Measurements from ENCODE around the gene PARG.
A peak's percentile ranks its signal among the peaks of the same experiment; 100 is the strongest.
"Not testable (repeated sequence)": the region's sequence is repeated elsewhere in the genome, so short reads cannot be mapped to it uniquely, and the experiment has no call there.

The PARG gene

GRCh38 chr10:49941447-49942338 is at the start of gene PARG, which contains the start of gene TIMM23B:
TSS of gene PARG (minus strand) at chr10:49942027. CDS start at chr10:49941725, 302 bp downstream.
TSS of gene TIMM23B (plus strand) at chr10:49942053. CDS start at chr10:49942195, 142 bp downstream.
- peak; percentile 74 for DNase-seq (ENCODE audit: low read depth)

- not testable (repeated sequence) for DNase-seq (ENCODE audit: low read depth)
Observed at GRCh38 chr10:49988376-49988775, 46.5 kb upstream of the PARG start, which contains the start of gene AGAP6. TSS of gene AGAP6 (plus strand) at chr10:49988406. CDS start at chr10:49988716, 310 bp downstream.

- not testable (repeated sequence) for DNase-seq (ENCODE audit: low read depth)
Observed at GRCh38 chr10:49987207-49987606, 45.4 kb upstream of the PARG start.

DNA sequence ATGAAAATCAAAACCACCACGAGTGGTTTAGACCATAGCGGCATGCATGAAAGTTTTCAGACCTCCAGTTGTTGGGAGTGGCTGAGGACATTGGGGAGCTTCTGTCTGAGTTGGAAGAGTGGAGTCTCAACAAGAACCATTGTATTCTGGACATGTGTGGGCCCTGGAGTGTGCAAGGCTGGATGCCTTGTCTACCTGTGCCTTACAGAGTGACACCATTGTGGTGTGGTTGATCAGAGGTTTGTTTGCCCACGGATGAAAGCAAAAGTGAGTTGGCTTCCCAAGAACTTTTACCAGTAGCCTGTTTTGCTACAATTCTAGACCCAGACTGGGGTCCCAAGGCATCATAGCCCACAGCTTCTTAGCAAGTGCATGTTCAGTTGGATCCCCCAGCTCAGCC is 35.9 kb upstream of the PARG start:
- DNase-seq (ENCODE audit: low read depth) = not testable (repeated sequence)

GRCh38 chr10:49972094-49972493 is 30.3 kb upstream of the PARG start:
- not testable (repeated sequence) for DNase-seq (ENCODE audit: low read depth)

DNA sequence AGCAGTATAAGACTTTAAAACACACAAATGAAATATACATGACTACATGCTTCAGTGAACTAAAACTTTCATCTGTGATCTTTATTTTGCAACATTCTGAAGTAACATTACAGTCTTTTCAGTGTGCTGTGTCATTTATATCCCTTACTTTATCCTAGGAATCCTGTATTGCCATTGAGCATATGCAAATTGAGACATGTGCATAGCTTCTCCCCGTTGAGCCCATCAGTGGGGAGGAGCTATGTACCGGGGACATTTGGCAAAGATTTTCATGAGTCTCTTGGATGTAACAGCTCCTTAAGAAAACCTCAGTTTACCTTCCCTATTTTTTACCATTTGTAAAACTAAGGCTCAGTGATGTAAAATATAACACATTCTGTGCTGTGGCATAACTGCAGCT is 29.6 kb upstream of the PARG start:
- not testable (repeated sequence) for DNase-seq (ENCODE audit: low read depth)

- not testable (repeated sequence) for DNase-seq (ENCODE audit: low read depth)
Observed at GRCh38 chr10:49970331-49970857, 28.6 kb upstream of the PARG start.

DNA sequence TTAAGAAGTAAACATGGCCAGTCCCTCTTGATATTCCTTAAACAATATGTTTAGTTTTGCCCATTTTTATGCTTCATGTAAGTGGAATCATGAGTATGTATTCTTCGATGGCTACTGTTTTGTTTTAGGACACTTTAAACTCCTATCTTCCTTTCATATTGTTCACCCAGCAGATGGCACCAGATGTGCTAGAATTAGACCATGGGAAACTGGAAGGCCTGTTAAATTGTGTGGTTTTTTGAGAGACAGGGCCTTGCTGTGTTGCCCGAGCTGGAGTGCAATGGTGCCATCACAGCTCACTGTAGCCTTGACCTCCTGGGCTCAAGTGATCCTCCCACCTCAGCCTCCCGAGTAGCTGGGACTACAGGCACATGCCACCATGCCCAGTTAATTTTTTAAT is 11.3 kb upstream of the PARG start:
- not testable (repeated sequence) for DNase-seq (ENCODE audit: low read depth)

DNA sequence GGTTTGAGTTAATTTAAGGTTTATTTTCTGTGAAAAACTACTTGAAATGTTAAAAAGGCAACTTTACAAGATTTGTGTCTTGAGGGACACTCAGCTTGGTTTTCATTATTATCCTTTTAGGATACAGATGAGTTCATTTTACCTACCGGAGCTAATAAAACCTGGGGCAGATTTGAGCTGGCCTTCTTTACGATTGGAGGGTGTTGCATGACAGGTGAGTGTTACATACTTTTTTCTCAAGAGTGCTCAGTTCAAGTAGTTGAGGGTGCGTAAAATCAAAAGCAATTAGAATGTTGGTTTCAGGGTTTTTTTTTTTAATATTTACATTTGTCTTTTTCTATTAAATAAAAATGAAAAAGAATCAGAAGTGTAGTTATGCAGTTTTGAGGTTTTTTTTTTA is 10.2 kb upstream of the PARG start:
- DNase-seq (ENCODE audit: low read depth) = not testable (repeated sequence)

DNA sequence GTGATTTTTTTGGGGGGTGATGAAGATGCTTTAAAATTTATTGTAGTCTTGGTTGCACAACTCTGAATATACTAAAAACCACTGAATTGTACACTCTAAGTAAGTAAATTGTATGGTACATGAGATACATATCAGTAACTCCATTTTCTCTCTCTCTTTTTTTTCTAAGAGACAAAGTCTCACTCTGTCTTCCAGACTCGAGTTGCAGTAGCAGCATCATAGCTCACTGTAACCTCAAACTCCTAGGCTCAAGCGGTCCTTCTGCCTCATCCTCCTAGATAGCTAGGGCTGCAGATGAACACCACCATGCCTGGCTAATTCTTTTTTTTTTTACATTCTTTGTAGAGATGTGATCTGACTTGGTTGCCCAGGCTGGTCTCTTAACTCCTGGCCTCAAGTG is 6.9 kb upstream of the PARG start:
- DNase-seq (ENCODE audit: low read depth) = not testable (repeated sequence)

- DNase-seq (ENCODE audit: low read depth) = not testable (repeated sequence)
Observed at GRCh38 chr10:49948142-49948541, 6.3 kb upstream of the PARG start.

GRCh38 chr10:49943607-49944006 is 1.8 kb upstream of the PARG start:
- DNase-seq (ENCODE audit: low read depth) = not testable (repeated sequence)

DNA sequence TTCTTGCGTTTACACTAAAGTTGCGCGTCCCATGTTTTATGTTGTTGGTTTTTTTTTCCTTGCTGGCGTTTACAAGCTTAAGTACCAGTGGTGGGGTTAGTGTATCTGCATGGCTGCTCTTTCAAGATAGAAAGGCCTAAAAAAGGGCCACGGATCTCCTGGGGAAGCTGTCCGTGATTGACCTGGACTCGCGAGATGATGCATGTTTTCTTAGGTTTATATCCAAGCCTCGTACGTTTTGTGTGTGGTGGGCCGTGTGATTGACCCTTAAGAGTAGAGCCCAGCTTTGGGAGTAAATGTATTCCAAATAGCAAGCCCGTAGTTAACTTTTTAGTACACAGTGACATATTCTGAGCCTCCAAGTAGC is 495 bp upstream of the PARG start:
- DNase-seq (ENCODE audit: low read depth) = not testable (repeated sequence)

DNA sequence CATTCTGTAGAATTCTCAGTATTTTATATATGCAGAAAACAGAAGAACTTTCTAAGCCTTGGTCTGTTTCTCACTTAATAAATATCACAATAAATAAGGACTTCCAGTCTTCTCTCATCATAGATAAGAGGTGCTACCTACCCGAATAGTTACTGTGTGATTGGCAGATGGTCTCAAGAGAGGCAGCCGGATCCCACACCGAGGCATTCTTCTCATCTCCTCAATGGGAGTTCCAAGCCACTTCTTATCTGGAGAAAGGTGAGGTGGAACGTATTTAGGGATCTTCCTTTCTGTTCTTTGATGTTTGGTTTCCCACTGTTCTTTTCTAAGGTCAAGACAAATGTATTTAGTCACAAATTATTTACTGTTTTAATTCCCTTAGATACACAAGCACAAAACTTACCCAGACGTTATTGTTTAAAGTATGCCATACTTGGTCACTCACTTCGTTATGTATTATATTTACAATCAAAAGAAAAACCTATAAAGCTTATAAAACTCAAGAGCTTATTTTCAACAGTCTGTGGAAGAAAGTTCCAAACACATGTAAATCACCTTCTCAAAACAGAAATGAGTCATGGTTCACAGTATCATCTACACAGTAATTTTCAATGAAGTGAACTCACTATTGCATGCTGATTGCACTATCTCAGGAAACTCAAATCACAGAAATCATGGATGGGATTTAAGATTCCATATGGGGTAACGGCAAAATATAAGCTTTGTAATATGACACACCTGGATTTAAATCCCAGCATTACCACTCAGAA is 9.7 kb downstream of the PARG start:
- not testable (repeated sequence) for DNase-seq (ENCODE audit: low read depth)

DNA sequence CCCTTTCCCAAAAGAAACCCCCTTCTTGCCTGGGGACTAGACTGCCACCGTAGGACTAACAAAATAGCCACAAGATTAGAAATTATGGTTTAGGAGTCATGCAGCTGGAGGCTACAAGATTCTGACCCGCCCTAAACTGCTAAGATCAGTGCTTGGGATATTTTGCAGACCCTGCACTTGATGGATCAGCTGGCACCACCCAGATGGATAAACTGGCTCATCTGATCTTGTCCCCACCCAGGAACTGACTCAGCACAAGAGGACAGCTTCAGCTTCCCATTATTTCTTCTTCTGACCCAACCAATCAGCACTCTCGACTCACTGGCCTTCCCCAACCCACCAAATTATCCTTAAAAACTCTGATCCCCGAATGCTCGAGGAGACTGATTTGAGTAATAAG is 10.6 kb downstream of the PARG start:
- DNase-seq (ENCODE audit: low read depth) = not testable (repeated sequence)

DNA sequence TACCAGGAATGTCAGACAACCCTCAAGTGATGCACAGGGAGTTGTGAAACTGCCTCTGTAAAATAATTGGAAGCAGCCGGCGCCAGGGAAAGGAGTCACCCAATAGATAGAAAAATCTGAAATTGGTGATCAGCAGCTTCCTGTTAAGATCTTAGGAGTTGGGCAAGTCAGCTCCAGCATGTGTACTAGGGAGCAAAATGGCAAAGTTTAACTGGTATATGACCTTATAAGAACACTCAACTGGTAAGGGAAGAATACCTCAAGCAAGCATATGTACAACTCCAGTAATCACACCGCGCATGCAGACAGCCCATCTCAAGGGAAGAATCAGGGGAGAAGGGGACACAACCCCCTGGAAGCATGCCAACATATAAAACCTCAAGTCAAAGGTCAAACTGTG is 18.3 kb downstream of the PARG start:
- not testable (repeated sequence) for DNase-seq (ENCODE audit: low read depth)

GRCh38 chr10:49922041-49922440 is 19.8 kb downstream of the PARG start:
- not testable (repeated sequence) for DNase-seq (ENCODE audit: low read depth)

DNA sequence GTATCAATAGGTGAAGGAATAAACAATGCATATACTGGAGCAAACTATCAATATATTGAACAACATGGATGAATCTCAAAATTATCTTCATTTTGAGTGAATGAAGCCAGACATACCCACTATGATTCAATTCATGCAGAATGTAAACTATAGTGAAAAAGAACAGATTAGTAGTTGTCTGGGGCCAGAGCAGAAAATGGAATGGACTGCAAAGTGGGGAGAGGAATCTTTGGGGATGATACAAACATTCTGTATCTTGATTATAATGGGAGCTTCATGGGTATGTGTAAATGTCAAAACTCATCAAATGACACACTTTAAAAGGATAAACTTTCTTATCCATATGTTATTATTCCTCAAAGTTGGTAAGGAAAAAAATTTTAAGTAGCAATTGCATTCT is 23.9 kb downstream of the PARG start:
- DNase-seq (ENCODE audit: low read depth) = not testable (repeated sequence)

- not testable (repeated sequence) for DNase-seq (ENCODE audit: low read depth)
Observed at GRCh38 chr10:49916451-49916850, 25.4 kb downstream of the PARG start.

GRCh38 chr10:49910295-49910694 is 31.5 kb downstream of the PARG start:
- not testable (repeated sequence) for DNase-seq (ENCODE audit: low read depth)

DNA sequence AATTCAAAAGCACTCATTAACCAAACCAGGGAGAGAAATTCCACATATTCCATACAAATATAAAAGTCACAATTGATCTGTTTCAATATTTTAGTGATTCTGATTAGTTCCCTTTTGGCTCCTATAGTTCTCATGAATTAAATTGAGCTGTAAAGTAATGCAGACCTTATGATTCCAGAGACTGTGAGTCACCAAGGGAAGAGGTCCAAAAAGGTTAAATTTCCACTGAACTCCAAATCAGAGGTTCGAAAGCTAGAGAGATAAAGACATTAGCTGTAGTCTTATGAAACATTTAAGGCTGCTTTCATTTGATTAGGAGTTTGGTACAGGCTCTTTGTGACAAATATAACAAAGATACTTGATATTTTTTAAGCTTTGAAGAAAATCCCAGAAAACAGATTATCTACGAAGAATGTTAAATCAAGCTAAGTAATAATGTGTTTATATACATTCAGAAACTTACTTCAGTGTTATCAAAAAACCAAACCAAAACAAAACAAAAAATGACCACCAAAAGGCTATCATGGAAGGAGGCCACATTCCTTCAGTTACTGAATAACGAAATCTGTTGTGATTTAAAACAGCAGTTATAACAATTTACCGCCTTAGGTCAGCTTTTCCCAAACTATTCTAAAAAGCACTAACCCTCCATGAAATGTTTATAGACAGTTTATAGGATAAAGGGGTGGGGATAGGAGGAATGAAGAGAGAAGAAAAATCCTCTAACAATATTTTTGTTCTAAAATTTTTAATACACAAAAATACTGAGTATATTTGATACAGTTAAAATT is 33.3 kb downstream of the PARG start:
- DNase-seq (ENCODE audit: low read depth) = not testable (repeated sequence)

GRCh38 chr10:49903829-49904228 is 38.0 kb downstream of the PARG start:
- not testable (repeated sequence) for DNase-seq (ENCODE audit: low read depth)

All from activated T-helper 1 cell treated with Interleukin-2 at 50 U/mL for 16 hours (primary cell).